ENCODE results near the gene ANGPTL1.

Gene ANGPTL1

GRCh38 chr1:178808529-178808928 is 62.3 kb downstream of the ANGPTL1 start:
- no peak for TF ChIP-seq CTCF (IDR thresholded peaks at IDR 0.05; ENCODE audit: control insufficient read depth, insufficient read depth, low read depth, low read length, missing control alignments)
- DNase-seq (ENCODE audit: low read depth), result no peak
- H3K4me3 ChIP-seq (ENCODE audit: control insufficient read depth, low read depth, low read length), result no peak overlapping the region

- no peak for DNase-seq (ENCODE audit: low read depth)
- TF ChIP-seq CTCF (IDR thresholded peaks at IDR 0.05; ENCODE audit: control insufficient read depth, insufficient read depth, low read depth, low read length, missing control alignments), result no peak
- no peak overlapping the region for H3K4me3 ChIP-seq (ENCODE audit: control insufficient read depth, low read depth, low read length)
Measured at GRCh38 chr1:178806665-178807300, 64.1 kb downstream of the ANGPTL1 start.

- H3K4me3 ChIP-seq (ENCODE audit: control insufficient read depth, low read depth, low read length), result no peak overlapping the region
- TF ChIP-seq CTCF (IDR thresholded peaks at IDR 0.05; ENCODE audit: control insufficient read depth, insufficient read depth, low read depth, low read length, missing control alignments), result no peak
Measured at GRCh38 chr1:178802873-178803272, 68.0 kb downstream of the ANGPTL1 start.

More at GRCh38 chr1:178802873-178803272, 68.0 kb downstream of the ANGPTL1 start:
- no peak for DNase-seq (ENCODE audit: low read depth)

Data from AG09309 (cell line).